ENCODE measurements around the gene SRRM3.

DNA sequence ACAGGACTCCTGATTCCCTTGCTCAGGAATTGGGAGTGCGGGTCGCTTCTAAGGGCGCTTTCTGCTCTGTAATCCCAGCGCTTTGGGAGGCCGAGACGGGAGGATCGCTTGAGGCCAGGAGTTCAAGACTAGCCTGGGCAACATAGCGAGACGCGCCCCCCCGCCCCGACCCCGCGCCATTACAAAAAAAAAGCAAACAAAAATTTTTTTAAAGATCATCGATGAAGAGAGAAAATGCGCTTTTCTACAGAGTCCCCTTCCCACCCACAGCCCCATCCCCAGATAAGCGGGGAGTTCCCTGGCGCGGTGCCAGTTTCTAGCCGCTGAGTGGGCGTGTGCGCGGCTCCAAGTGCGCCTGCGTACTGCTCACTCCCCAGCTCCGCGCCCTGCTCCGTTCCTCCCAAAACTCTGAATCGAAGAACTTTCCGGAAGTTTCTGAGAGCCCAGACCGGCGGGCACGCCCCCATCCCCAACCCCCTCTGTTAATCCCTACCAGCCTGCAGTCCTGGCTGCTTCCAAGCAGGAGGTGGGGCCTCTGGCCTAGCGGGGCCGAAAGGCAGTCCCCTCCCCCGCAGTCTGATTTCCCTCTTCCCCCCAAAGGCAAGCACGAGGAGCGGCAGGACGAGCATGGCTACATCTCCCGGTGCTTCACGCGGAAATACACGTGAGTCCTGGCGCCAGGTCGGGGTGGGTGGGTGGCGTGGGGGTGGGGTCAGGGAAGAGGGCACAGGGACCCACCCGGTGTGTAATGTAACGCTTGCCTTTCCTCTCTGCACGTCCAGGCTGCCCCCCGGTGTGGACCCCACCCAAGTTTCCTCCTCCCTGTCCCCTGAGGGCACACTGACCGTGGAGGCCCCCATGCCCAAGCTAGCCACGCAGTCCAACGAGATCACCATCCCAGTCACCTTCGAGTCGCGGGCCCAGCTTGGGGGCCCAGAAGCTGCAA lies 101.8 kb downstream of the SRRM3 start:
- no peak for TF ChIP-seq CTCF (IDR thresholded peaks at IDR 0.05)
- peak in 3 of 4 donors; percentile 25 to 59 (median 31) for TF ChIP-seq POLR2A (IDR thresholded peaks at IDR 0.05)

Measured in esophagus squamous epithelium (tissue), 4 donors.